T-helper 2 cell treated with Interferon-gamma antibody and Interleukin-4, amounts not matched to agents 100 ng/mL and 5 ng/mL, for 36 hours (primary cell): ENCODE results near the gene B3GAT3. TPM values are rescaled to one million over a fixed set of nuclear protein-coding genes. Genes with fewer than 3 reads are reported as not detected.

Source experiments
- intact Hi-C: fragments of 100-400 bp; cut with micrococcal nuclease; formaldehyde crosslinking; loops from one replicate; pipeline ENCODE4 v1.15.1; 2023
- total RNA-seq: library from RNA; stranded (reverse); gene quantifications from 2 replicates; pipeline ENCODE4 v1.2.3, GENCODE V29; 2022

Gene B3GAT3
- total RNA-seq, 1 donor from 2014 or later: 65.4 TPM

DNA sequence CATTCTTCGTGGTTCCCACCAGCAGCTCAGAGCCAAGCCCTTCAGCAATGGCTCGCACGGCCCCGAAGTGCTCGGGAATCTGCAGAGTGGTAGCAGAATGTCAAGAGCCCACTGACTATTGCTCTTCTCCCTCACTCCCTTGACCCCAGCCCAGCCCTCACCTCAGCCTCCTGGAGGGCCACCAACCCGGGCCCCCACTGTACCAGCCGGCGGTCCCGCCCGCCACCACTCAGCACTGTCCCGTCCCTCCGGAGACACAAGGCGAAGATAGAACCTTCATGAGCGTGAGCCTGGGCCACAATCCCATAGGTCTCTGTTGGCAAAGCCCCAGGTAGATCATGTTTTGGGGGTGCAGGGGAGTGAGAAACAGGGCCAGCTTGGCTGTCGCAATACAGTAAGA, 15.9 kb downstream of the B3GAT3 start:
- intact Hi-C loops: no loop called here

DNA sequence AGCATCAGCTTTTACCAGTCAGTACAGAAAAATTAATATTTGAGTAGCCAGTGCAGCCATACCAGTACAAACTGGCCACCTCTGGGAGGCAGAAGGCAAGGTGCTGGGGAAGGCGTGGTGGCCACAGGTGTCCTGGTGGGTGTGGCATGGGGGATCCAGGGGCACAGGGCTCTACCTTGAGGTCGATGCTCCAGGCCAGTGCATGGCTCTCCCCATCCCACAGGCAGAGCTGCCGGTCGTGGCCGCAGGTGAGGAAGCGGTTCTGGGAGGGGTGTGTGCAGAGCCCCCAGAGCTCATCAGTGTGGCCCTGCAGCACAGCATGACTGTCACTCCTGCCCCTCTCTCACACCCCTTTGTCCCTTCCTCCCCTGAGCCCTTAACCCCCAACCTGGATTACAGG, 16.3 kb downstream of the B3GAT3 start:
- intact Hi-C loops: no loop called here

DNA sequence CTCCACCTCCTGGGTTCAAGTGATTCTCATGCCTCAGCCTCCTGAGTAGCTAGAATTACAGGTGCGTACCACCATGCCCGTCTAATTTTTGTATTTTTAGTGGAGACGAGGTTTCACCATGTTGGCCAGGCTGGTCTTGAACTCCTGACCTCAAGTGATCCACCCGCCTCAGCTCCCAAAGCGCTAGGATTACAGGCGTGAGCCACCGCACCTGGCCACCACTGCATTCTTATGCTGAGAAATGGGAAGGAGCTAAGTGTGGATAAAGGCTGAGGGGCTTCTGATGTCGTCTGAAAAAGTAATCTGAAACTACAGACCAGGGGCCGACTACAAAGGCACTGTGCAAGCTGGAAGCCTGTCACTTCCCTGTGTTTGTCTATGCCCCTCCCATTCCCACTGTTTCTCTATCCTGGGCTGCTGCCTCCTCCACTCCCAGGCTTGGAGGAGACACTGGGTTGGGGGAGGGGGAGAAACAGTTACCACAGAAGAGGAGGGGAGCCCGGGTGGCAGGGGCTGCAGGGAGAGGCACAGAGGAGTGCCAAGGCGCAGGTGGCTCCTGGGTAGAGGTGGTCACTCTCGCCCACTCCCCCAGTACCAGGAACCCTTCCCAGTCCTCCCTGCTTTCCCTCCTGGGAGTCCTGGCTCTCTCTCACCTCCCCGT, 17.2 kb downstream of the B3GAT3 start:
- intact Hi-C loops: no loop called here

DNA sequence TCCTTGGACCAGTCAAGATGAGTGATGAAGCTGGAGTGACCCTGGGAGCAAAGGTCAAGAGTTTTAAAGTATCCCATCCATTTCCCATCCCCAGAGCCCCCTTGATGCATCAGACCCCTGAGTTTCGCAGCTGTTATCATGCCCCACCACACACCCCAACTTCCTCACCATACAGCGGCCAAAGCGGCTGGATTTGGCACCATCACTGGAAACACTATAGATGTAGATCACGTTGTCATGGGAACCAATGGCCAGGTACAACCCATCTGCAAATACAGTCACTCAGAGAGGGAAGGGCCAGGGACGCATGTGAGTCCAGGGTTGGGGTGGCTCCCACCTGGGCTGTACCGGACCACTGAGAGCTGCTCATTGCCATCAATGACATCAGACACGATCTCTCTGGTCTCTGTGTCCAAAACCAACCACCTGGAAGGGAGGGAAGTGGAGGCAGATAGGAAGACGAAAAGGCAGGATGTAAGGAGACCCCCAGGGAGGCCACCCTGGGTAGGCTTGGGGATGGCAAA, 17.9 kb downstream of the B3GAT3 start:
- intact Hi-C loops: no loop called here

DNA sequence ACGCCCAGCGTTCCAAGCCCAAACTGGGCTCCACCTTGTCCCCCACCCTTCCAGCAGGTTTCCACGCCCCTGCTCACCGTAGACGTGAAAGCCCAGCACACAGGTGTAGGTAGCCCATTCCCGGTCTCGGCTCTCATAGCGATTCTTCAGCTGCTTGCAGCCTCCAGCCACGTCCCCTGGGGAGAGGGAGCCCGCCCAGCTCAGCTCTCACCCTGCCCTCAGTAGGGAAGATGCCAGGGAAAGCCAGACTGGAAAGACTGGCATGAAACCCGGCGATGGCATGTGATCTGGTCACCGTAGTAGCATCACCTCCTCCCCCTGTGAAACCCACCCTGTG, 18.7 kb downstream of the B3GAT3 start:
- intact Hi-C loops: no loop called here

DNA sequence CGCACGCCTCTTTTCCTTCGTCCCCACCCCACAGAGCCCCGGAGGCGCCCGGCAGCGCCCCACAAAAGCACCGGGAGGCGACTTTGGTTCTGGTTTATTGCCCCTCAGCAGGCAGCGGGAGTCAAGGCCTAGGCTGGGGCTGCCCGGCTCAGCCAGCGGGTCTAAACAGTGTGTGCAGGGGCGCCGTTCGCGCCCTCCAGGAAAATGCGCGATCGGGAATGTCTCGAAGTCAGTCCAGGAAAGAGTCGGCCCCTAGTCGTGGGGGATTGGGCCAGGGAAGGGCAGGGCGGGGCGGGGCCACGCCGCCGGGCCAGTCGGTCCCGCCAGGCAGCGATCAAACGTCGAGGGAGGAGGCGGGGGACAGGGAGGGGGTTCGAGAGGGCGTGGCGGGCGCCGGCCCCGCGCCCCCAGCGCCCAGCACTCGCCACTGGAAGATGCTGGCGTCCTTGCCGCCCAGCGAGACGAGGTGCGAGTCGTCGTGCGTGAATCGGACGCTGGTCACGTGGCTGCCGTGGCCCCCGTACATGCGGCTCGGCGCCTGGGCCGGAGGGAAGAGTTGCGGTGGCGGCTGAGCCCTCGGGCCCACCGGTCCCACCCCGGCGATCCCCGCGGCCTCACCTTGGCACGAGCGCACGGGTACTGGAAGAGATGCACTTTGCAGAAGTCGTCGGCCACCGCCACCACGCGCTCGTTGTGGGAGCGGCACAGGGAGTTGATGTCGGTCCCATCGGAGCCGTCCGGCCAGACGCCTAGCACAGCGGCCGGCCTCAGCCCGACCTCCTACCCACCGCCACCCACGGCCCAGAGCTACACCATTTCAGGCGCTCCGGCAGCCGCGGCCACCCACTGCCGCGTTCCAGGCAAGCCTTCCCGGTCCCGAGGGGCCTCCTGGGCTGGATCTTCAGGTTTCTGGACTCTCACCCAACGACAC, 19.4 kb downstream of the B3GAT3 start:
- intact Hi-C loops: loop anchor here (1.0 kb wide), 1 partner anchor 10 kb away; the partner anchor contains the start of gene EML3

DNA sequence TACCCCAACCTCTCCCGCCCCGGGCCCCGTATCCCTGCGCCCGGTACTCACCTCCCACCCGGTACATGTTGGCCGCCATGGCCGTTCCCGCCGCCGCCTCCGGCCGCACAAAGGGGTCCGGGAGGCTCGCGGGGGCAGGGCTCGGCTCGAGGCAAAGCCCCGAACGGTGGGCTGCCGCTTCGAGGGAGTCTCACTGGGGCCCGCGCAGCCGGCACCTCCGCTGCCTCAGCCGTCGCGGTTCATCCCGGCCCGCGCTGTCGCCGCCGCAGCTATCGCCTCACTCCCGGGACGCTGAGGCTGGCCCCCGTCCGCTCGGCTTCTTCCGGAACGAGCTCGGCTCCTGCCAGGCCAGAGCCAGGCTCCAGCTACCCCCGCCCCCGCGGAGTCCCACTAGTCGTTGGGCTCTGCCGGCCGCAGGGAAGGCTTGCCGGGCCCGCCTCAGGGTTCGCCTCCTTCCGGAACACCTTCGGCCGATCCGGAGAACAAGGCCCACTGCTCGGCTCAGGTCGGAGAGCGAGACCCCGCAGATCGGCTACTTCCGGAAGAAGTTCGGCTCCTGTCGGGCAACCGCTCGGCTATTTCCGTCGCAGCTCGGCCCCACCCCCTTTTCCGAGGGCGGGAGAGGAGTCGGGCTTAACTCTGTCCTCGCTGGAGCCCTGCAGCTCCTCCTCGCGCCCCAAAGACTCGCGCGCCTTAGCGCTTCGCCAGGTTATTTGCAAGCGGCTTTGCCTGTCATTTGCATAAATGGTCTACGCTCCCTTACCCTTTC, 20.2 kb downstream of the B3GAT3 start, which contains the start of gene MTA2:
TSS of gene MTA2 (minus strand) at position 494 of the 769 bp plus-strand sequence. CDS start at position 79, 415 bp downstream.
- intact Hi-C loops: loop anchor here (1.0 to 2.0 kb wide), 4 partner anchors 11 to 126 kb away; partner anchors contain the start of genes C11orf98, CSKMT, EML3 and HNRNPUL2

DNA sequence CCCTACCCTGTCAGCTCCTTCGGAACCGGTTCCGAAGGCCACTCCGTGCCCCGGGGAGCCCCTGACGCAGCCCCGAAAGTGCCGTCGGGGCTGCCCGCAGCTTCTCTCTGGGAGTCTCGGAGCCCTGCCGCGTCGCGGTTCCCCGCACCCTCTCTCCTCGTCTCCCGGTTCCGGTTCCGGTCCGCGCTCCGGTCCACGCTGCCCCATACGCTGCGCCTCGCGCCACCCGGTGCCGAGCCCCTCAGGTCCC, 20.7 kb downstream of the B3GAT3 start:
- intact Hi-C loops: loop anchor here (1.0 to 2.0 kb wide), 3 partner anchors 52 to 126 kb away; partner anchors contain the start of genes C11orf98, CSKMT, HNRNPUL2 and INTS5

DNA sequence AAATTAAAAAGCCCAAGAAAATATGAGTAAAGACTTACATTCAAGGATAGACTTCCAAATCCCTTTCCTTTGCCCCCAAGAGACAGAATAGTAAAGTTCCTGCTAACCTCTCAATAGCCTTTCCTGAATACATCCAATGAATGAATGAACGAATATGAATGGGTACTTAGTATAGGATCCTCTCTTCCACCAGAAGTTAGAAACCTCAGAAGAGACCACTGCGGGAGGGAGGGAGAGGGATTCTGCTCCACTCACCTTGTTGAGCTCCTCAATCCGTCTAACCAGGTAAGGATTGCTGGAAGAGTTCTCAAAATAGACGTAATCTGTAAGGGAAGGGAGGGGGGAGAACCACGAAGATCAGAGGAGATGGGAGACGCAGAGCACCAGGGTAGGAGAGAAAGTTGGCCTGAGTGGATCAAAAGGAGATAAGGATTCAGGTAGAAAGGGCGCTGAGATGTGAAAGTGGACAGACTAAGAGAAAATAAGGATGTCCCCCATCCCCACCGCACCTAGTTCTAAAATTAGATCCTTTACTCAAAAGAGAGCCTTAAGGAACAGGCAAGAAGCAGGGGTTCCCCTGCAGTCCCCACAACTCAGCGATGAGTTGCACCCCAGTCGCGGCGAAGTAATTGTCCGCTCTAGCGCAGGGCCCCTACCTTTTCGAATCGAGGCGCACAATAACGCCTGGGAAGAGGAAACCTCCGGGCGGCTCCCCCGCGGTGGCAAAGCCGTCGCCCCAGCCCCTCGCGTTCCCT, 21.2 kb downstream of the B3GAT3 start:
- intact Hi-C loops: loop anchor here (1.0 to 2.0 kb wide), 3 partner anchors 52 to 127 kb away; partner anchors contain the start of genes C11orf98, CSKMT, HNRNPUL2 and INTS5

DNA sequence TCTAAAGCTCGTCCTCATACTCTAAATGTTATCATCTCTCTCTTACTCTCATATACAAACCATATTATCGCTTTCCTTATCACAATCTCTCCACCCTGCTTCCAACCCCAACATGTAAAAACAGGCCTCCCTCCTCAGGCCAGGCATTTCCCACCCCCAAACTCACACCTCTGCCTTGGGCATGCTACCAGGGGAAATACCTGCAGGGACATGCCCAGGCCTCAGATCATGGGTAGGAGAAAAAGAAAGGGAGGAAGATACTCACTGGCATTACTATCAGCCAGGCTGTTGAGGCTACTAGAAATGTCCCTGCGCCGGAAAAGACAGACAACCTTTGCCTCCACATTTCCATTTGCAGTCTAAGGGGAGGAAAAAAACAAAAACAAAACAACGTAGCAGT, 21.9 kb downstream of the B3GAT3 start:
- intact Hi-C loops: loop anchor here (1.0 to 2.0 kb wide), 5 partner anchors 9 to 281 kb away; partner anchors contain the start of genes C11orf98, CSKMT, INTS5 and SLC3A2

DNA sequence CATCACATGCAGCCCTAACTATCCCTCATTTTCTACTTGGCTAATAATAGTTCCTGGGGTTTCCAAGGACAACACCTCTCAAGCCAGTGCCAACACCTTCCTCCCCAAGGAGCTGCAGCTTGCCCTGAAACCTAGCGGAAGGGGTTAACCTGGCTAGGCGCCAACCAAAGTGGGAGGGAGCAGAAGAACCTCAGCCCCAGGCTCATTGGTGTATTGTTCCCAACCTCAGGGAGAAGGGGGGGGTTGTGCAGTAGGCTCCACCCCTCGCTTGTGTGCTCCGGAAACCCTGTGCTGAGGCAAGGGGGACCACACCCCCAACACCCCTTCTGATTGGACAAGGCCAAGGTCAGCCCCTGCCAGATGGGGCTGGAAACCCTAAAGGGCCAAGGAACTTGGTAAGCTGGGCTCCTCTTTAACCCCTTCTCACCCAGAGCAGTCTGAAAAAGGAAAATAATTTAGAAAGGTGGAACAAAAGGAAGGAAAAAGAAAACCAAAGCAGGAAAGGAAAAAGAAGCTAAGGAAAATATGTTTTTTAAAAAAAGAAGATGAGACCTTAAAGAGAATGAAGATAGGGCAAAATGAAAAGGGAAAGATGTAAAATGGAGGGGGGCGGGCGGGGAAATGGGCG, 22.6 kb downstream of the B3GAT3 start:
- intact Hi-C loops: loop anchor here (1.0 to 2.0 kb wide), 3 partner anchors 8 to 282 kb away; partner anchors contain the start of genes SLC3A2 and TUT1

DNA sequence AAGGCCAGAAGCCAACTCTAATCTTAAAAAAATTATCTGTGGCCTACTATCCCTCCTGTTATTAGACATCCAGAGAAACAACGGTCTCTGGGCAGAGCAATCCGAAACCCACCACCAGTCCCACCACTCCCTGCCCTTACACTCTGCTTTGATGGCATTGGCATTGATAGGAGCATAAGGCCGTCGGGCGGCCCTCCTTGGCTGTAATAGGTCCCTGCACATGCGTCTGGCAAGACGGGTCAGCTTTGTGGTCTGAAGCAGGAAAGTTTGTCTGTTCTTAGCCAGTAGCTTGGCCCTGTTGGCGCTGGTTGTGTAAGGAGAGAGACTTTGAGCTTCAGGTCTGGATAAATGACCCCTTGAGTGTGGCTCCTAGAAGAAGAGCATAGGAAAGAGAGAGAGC, 26.7 kb downstream of the B3GAT3 start:
- intact Hi-C loops: no loop called here

DNA sequence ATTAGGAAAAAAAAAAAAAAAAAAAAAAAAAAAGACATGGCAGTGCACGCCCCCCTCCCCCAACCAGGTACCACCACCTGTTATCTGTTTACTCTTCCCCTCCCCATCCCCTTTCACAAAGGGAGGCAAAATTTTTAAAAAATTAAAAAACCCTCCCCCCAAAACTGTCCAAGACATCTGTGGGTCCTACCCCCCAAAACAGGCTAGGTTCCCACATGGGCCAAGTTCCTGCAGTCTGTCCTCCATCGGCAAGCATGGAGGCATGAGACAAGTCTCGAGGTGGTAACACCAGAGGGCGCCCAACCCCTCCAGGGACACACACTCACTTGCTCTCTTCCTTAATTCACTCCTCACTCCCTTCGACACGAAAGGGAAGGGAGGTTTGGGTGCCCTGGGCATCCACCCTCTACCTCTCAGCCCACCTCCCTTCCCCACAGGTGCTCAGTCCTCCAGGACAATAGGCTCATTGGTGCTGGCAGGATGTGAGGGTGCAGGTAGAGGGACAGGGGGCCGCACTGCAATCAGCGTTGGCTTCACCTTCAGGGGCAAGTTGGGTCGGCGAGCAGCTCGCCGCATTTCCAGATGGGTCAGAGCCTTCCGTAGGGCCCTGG, 28.2 kb downstream of the B3GAT3 start:
- intact Hi-C loops: loop anchor here (1.0 to 5.0 kb wide), 4 partner anchors 101 to 264 kb away; partner anchors contain the start of genes BSCL2, GNG3 and TMEM179B

DNA sequence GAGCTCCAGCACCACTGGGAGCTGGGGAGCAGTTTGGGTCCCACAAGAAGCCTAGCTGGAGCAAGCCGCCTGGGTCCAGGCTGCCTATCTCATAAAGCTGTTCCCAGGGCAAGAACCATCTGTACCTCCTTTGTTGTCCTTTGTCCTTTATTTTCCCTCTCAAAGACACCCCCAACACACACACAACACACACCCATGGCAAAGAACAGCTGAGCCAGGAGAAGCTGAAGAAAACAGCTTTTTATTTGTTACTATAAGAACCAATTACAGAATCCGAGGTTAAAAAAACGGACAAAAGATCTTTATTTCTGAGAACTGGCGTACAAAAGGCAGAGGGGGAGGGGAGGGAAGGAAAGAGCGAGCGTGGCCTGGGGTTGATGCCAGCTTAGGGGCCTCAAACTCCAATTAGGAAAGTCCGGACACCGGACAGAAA, 28.8 kb downstream of the B3GAT3 start:
- intact Hi-C loops: loop anchor here (1.0 to 5.0 kb wide), 4 partner anchors 101 to 264 kb away; partner anchors contain the start of genes BSCL2, GNG3 and TMEM179B

DNA sequence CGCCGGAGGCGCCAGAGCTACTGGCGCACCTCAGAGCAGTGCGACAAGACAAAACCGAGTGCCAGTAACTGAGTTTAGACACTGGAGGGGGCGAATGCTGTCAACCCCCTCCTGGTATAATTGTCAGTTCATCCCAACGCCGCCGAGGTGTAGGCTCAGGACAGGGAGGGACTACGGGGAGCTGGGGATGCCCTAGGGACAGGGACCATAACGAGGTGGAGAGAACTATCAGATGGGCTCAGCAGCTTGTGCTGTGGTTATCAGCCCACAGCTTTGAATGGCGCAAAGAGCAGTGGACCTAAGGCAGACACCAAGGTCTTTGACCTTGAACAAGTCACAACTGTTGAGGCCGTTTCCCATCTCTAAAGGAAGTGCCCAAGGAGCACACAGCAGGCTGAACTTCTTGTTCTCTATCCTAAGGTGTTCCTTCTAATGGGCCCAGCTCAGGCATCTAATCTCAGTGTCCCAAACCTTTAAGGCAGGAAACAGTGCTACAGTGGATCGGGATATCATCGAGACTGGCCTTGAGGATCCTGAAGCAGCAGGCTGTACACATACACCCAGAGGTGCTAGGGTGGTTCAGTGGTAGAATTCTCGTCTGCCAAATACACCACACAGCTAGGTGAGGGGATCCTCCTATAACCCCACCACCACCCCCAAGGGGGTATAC, 29.5 kb downstream of the B3GAT3 start:
- intact Hi-C loops: loop anchor here (5.0 kb wide), 3 partner anchors 115 to 265 kb away; partner anchors contain the start of genes BSCL2, GNG3 and TMEM179B

DNA sequence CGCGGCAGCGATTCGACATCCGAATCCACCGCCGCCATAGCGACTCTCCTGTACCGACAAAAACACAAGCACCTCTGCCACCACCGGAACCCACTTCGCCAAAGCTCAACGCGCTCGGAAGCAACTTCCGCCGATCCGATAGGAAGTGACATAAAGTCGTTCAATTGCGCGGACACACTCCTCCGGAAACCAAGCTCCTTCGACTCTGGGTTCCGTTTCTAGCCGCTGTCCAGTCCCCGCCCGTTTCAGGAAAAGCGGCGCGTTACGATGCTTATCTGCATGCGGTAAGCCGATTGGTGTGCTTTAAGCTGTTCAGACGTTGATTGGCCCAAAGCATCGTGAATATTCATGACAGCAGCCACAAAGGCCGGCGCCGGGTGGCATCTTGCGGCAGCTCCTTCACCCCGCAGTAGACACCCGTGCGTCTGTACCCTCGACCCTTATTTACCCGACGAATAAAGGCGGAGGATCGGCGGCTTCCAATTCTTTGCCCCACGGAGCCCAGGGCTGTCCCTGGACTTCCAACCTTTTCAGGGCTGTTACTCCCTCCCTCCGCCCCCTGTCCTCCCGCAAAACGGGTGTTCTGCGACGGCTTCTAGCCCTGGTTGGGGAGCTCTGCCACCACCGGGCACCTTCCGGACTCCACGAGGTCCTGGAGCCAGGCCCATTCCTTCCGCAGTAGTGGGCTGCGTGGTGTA, 30.2 kb downstream of the B3GAT3 start, which contains the start of gene TUT1:
TSS of gene TUT1 (minus strand) at position 76 of the 698 bp plus-strand sequence. CDS start at position 38, 38 bp downstream.
- intact Hi-C loops: loop anchor here (1.0 to 5.0 kb wide), 11 partner anchors 8 to 289 kb away; partner anchors contain the start of genes B3GAT3, BSCL2, C11orf98 and CSKMT

DNA sequence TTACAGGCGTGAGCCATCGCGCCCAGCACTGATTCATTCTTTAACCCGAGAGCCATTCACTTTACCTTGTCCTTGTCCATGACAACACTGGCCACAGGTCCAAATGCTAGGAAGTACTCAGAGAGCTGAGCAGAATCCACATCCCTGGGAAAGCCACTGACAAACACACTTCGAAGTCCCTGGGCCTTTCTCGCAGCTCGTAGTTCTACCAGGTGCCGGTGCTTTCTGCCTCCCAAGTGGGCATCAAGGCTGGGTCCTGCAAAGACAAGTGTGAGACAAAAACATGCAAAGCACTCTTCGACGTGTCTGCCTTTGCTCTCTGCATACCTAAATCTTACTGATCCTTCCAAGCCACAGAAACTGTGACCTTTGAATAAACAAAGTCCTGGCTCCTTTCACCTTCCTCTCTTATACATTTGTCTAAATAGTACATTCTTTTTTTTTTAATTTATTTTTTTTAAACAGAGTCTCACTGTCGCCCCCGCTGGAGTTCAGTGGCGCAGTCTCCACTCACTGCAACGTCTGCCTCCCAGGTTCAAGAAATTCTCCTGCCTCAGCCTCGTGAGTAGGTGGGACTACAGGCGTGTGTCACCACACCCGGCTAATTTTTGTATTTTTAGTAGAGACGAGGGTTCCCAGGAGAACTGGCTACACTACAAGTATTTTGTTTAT, 32.7 kb downstream of the B3GAT3 start:
- intact Hi-C loops: no loop called here
